HEK293 (cell line): ENCODE results near the gene SLC9A5.

ENCODE experiments used
- CTCF ChIA-PET: fragments of 350-600 bp; formaldehyde crosslinking; extraction: SDS; loops from one replicate; lab custom pipeline; 2021; ENCODE audit warnings: antibody characterized with exemption; lab: Yijun Ruan, JAX
- POLR2A ChIA-PET: fragments of 300-600 bp; formaldehyde crosslinking; extraction: SDS; loops from one replicate; lab custom pipeline; 2020; ENCODE audit warnings: antibody characterized with exemption, inconsistent platforms; lab: Yijun Ruan, JAX
- H3K27ac ChIP-seq: fragments of 200-500 bp; sonication (Bioruptor generic); 2 replicates; pipeline ENCODE4 v1.5.1; 2014; ENCODE audit warnings: low read depth, low read length, control low read depth, inconsistent platforms; ENCODE audit errors: extremely low read depth
- H3K36me3 ChIP-seq, 2 experiments: fragments of 200-500 bp in 1 of 2; sonication (Bioruptor generic) in 1 of 2; 1 replicate in 1 of 2; 2 replicates in 1 of 2; pipeline ENCODE4 v1.5.1; 2014 to 2017; ENCODE audit warnings: inconsistent platforms in 2 of 2, low read length in 2 of 2; ENCODE audit not compliant: control insufficient read depth in 2 of 2, insufficient read depth in 1 of 2
- H3K4me1 ChIP-seq: fragments of 200-500 bp; sonication (Bioruptor generic); 2 replicates; pipeline ENCODE4 v1.5.1; 2014; ENCODE audit warnings: mild to moderate bottlenecking, low read length, inconsistent platforms; ENCODE audit not compliant: control insufficient read depth, insufficient read depth
- H3K4me3 ChIP-seq: 2 replicates; pipeline ENCODE4 v1.5.1; 2011; ENCODE audit warnings: low read depth, mild to moderate bottlenecking, control low read depth, low read length, moderate library complexity
- H3K9me3 ChIP-seq: fragments of 200-500 bp; sonication (Bioruptor generic); 2 replicates; pipeline ENCODE4 v1.5.1; 2014; ENCODE audit warnings: low read depth, low read length, inconsistent platforms; ENCODE audit not compliant: control insufficient read depth, insufficient read depth
- BCL11B ChIP-seq: fragments of 450-650 bp; formaldehyde crosslinking; IDR thresholded peaks from 2 replicates; pipeline ENCODE4 v1.5.1; 2016; ENCODE audit warnings: low read depth, missing biosample characterization, missing genetic modification characterization
- GLI4 ChIP-seq: fragments of 450-650 bp; formaldehyde crosslinking; IDR thresholded peaks from 2 replicates; pipeline ENCODE4 v1.5.1; 2016; ENCODE audit warnings: missing biosample characterization, missing genetic modification characterization
- MEIS1 ChIP-seq: sonication (generic); formaldehyde crosslinking; IDR thresholded peaks from 2 replicates; pipeline ENCODE4 v1.8.1; 2022; ENCODE audit warnings: missing genetic modification reagents, mild to moderate bottlenecking, borderline replicate concordance
- MYNN ChIP-seq: fragments of 450-650 bp; formaldehyde crosslinking; IDR thresholded peaks from 2 replicates; pipeline ENCODE4 v1.5.1; 2016; ENCODE audit warnings: missing biosample characterization, missing genetic modification characterization, borderline replicate concordance
- PRDM10 ChIP-seq: fragments of 450-650 bp; formaldehyde crosslinking; IDR thresholded peaks from 2 replicates; pipeline ENCODE4 v1.5.1; 2016; ENCODE audit warnings: missing biosample characterization, missing genetic modification characterization
- PRDM4 ChIP-seq: fragments of 450-650 bp; formaldehyde crosslinking; IDR thresholded peaks from 2 replicates; pipeline ENCODE4 v1.5.1; 2017; ENCODE audit warnings: missing biosample characterization, missing genetic modification characterization
- SCRT2 ChIP-seq: fragments of 450-650 bp; formaldehyde crosslinking; IDR thresholded peaks from 2 replicates; pipeline ENCODE4 v1.5.1; 2016; ENCODE audit warnings: missing biosample characterization, missing genetic modification characterization
- WT1 ChIP-seq: fragments of 450-650 bp; formaldehyde crosslinking; IDR thresholded peaks from 2 replicates; pipeline ENCODE4 v1.5.1; 2016; ENCODE audit warnings: missing biosample characterization, missing genetic modification characterization
- ZBTB6 ChIP-seq: fragments of 450-650 bp; formaldehyde crosslinking; IDR thresholded peaks from 2 replicates; pipeline ENCODE4 v1.5.1; 2017; ENCODE audit warnings: missing biosample characterization, missing genetic modification characterization
- ZFP37 ChIP-seq: fragments of 450-650 bp; formaldehyde crosslinking; IDR thresholded peaks from 2 replicates; pipeline ENCODE4 v1.5.1; 2016; ENCODE audit warnings: missing biosample characterization, missing genetic modification characterization
- ZIC2 ChIP-seq: fragments of 450-650 bp; formaldehyde crosslinking; IDR thresholded peaks from 2 replicates; pipeline ENCODE4 v1.5.1; 2016; ENCODE audit warnings: missing biosample characterization, missing genetic modification characterization
- ZNF175 ChIP-seq: fragments of 450-650 bp; formaldehyde crosslinking; IDR thresholded peaks from 2 replicates; pipeline ENCODE4 v1.5.1; 2016; ENCODE audit warnings: missing biosample characterization, missing genetic modification characterization
- ZNF2 ChIP-seq: fragments of 450-650 bp; formaldehyde crosslinking; IDR thresholded peaks from 2 replicates; pipeline ENCODE4 v1.5.1; 2016; ENCODE audit warnings: missing biosample characterization, missing genetic modification characterization
- ZNF274 ChIP-seq, 2 experiments: fragments of 200-500 bp in 1 of 2; fragments of 450-650 bp in 1 of 2; sonication (Bioruptor generic) in 1 of 2; formaldehyde crosslinking in 1 of 2; IDR thresholded peaks; 2 replicates each; pipeline versions ENCODE4 v1.5.1 to v1.6.1; 2014 to 2016; ENCODE audit warnings: borderline replicate concordance in 1 of 2, inconsistent platforms in 1 of 2, low read length in 1 of 2, missing biosample characterization in 1 of 2, missing genetic modification characterization in 1 of 2
- ZNF324 ChIP-seq: fragments of 450-650 bp; formaldehyde crosslinking; IDR thresholded peaks from 2 replicates; pipeline ENCODE4 v1.5.1; 2016; ENCODE audit warnings: missing biosample characterization, missing genetic modification characterization
- ZNF416 ChIP-seq: fragments of 450-650 bp; formaldehyde crosslinking; IDR thresholded peaks from 2 replicates; pipeline ENCODE4 v1.5.1; 2016; ENCODE audit warnings: missing biosample characterization, missing genetic modification characterization
- ZNF449 ChIP-seq: fragments of 450-650 bp; formaldehyde crosslinking; IDR thresholded peaks from 2 replicates; pipeline ENCODE4 v1.5.1; 2017; ENCODE audit warnings: missing biosample characterization, mild to moderate bottlenecking, missing genetic modification characterization, moderate library complexity
- ZNF501 ChIP-seq: fragments of 450-650 bp; formaldehyde crosslinking; IDR thresholded peaks from 2 replicates; pipeline ENCODE4 v1.5.1; 2016; ENCODE audit warnings: missing biosample characterization, missing genetic modification characterization
- ZNF513 ChIP-seq: fragments of 450-650 bp; IDR thresholded peaks from 2 replicates; pipeline ENCODE4 v1.5.1; 2018; ENCODE audit warnings: missing biosample characterization, missing genetic modification characterization
- ZNF548 ChIP-seq: fragments of 450-650 bp; formaldehyde crosslinking; IDR thresholded peaks from 2 replicates; pipeline ENCODE4 v1.5.1; 2016; ENCODE audit warnings: missing biosample characterization, missing genetic modification characterization
- ZNF596 ChIP-seq: fragments of 450-650 bp; IDR thresholded peaks from 2 replicates; pipeline ENCODE4 v1.5.0; 2018; ENCODE audit warnings: missing biosample characterization, mild to moderate bottlenecking, missing genetic modification characterization, moderate library complexity
- ZNF670 ChIP-seq: fragments of 450-650 bp; formaldehyde crosslinking; IDR thresholded peaks from 2 replicates; pipeline ENCODE4 v1.5.1; 2016; ENCODE audit warnings: missing biosample characterization, missing genetic modification characterization, low read depth
- ZSCAN16 ChIP-seq: fragments of 450-650 bp; formaldehyde crosslinking; IDR thresholded peaks from 2 replicates; pipeline ENCODE4 v1.5.1; 2016; ENCODE audit warnings: missing biosample characterization, missing genetic modification characterization
- ZSCAN23 ChIP-seq: fragments of 450-650 bp; formaldehyde crosslinking; IDR thresholded peaks from 2 replicates; pipeline ENCODE4 v1.5.1; 2016; ENCODE audit warnings: missing biosample characterization, missing genetic modification characterization

SLC9A5 gene

GRCh38 chr16:67250045-67250327 is 1.2 kb downstream of the SLC9A5 start:
- TF ChIP-seq PRDM4 (no peak), ZNF324 (tag by site-specific recombination) (no peak), ZFP37 (tag by site-specific recombination) (no peak), ZNF501 (tag by site-specific recombination) (no peak), ZBTB6 (tag by site-specific recombination) (no peak), ZNF596 (no peak), ZNF175 (tag by site-specific recombination) (no peak), ZIC2 (tag by site-specific recombination) (no peak), ZSCAN16 (no peak), ZNF670 (tag by site-specific recombination) (no peak), ZNF2 (tag by site-specific recombination) (no peak), BCL11B (tag by site-specific recombination) (no peak)
- Histone ChIP-seq H3K4me3 (no peak overlapping the region), H3K27ac (no peak overlapping the region), H3K9me3 (no peaks in the 10 kb centered on the region), H3K36me3 (peaks cover 0 to 9% of the 10 kb centered on the region in 2 experiments; a peak in 1 of 3 replicates), H3K4me1 (peaks cover 9% of the 10 kb centered on the region; the same call in 1 of the 2 replicates)
- CTCF ChIA-PET, result interaction anchor here (0.6 to 1.8 kb wide), 3 partner anchors 10 to 216 kb away, joined by 3 to 7 read pairs (median 3); no protein-coding TSS in a partner anchor
- POLR2A ChIA-PET, result interaction anchor here (7.4 kb wide), 1 partner anchor 20 kb away, joined by 109 read pairs; the partner anchor contains the start of gene TMEM208

GRCh38 chr16:67252609-67253497 is 4.1 kb downstream of the SLC9A5 start:
- no peak overlapping the region for H3K27ac ChIP-seq
- H3K36me3 ChIP-seq, result peaks cover 0 to 19% of the 10 kb centered on the region in 2 experiments; a peak in 1 of 3 replicates
- peaks cover 2% of the 10 kb centered on the region; the same call in 1 of the 2 replicates for H3K4me1 ChIP-seq
- no peaks in the 10 kb centered on the region for H3K9me3 ChIP-seq
- CTCF ChIA-PET, result interaction anchor here (0.6 to 1.3 kb wide), 3 partner anchors 8 to 145 kb away, joined by 3 to 5 read pairs (median 4); no protein-coding TSS in a partner anchor
- no peak overlapping the region for H3K4me3 ChIP-seq
- POLR2A ChIA-PET, result no interaction called here
- TF ChIP-seq GLI4 (tag by site-specific recombination), result no peak
- no peak for TF ChIP-seq ZNF449
- TF ChIP-seq ZNF548 (tag by site-specific recombination), result no peak
- TF ChIP-seq ZNF416, result no peak
- no peak for TF ChIP-seq MYNN (tag by site-specific recombination)
- no peak for TF ChIP-seq WT1 (tag by site-specific recombination)
- no peak for TF ChIP-seq ZNF324 (tag by site-specific recombination)
- TF ChIP-seq SCRT2 (tag by site-specific recombination), result no peak
- no peak for TF ChIP-seq MEIS1
- no peak for TF ChIP-seq ZNF274 (IDR thresholded peaks at IDR 0.05; ENCODE audit: low read length)
- no peak for TF ChIP-seq ZNF274 (tag by site-specific recombination; IDR thresholded peaks at IDR 0.05; ENCODE audit: borderline replicate concordance)
- no peak for TF ChIP-seq ZSCAN23 (tag by site-specific recombination)
- no peak for TF ChIP-seq ZNF513 (tag by site-specific recombination)
- TF ChIP-seq PRDM10 (tag by site-specific recombination), result no peak
